ENCODE measurements around the gene PRRT4.

- TF ChIP-seq CTCF (conservative IDR thresholded peaks at IDR 0.05 in 1 of 2, IDR thresholded peaks at IDR 0.05 in 1 of 2; ENCODE audit: extremely low read depth in 1 of 2, insufficient read depth in 1 of 2, low read depth in 1 of 2, low read length in 2 of 2) (no peak), EZH2 (IDR thresholded peaks at IDR 0.05; ENCODE audit: borderline replicate concordance, low read length) (no peak)
These were observed 2.2 kb downstream of the PRRT4 start for GRCh38 chr7:128359336-128359735.
